AG20443 (cell line): ENCODE data around the gene SLC44A2.
A peak's percentile ranks its signal among the peaks of the same experiment; 100 is the strongest.

Source experiments
- DNase-seq: peaks from one replicate; pipeline ENCODE4 v3.0.0; 2012; ENCODE audit warnings: low spot score, mixed read lengths

The SLC44A2 gene

GRCh38 chr19:10625003-10625761, at the start of gene SLC44A2:
Gene SLC44A2, plus strand, starts transcription at chr19:10625553. Its CDS starts 81 bp downstream, at chr19:10625634.
- DNase-seq = peak; percentile 97

- no peak for DNase-seq
Measured at GRCh38 chr19:10577951-10578350, 47.4 kb upstream of the SLC44A2 start.

GRCh38 chr19:10580979-10581631, 44.2 kb upstream of the SLC44A2 start:
- peak; percentile 88 for DNase-seq

- DNase-seq = no peak
Measured at GRCh38 chr19:10582091-10582490, 43.3 kb upstream of the SLC44A2 start.

GRCh38 chr19:10583036-10583776, 42.1 kb upstream of the SLC44A2 start:
- DNase-seq = no peak

GRCh38 chr19:10586396-10586795, 39.0 kb upstream of the SLC44A2 start:
- DNase-seq = no peak

- no peak for DNase-seq
Measured at GRCh38 chr19:10587022-10587838, 38.1 kb upstream of the SLC44A2 start, which contains the start of gene AP1M2. Gene AP1M2, minus strand, starts transcription at chr19:10587312. Its CDS starts 81 bp downstream, at chr19:10587231.

GRCh38 chr19:10587839-10588150, 37.6 kb upstream of the SLC44A2 start:
- DNase-seq = no peak

- no peak for DNase-seq
Measured at GRCh38 chr19:10593148-10593547, 32.2 kb upstream of the SLC44A2 start.

GRCh38 chr19:10593820-10594637, 31.3 kb upstream of the SLC44A2 start:
- DNase-seq = peak; percentile 64

- no peak for DNase-seq
Measured at GRCh38 chr19:10600149-10600548, 25.2 kb upstream of the SLC44A2 start.

- DNase-seq = no peak
Measured at GRCh38 chr19:10601999-10602329, 23.4 kb upstream of the SLC44A2 start.

GRCh38 chr19:10602330-10603083, 22.8 kb upstream of the SLC44A2 start:
- peak; percentile 99 for DNase-seq

GRCh38 chr19:10603084-10603872, 22.1 kb upstream of the SLC44A2 start:
- DNase-seq = peak; percentile 41

GRCh38 chr19:10603873-10604459, 21.4 kb upstream of the SLC44A2 start:
- DNase-seq = no peak

GRCh38 chr19:10604460-10604980, 20.8 kb upstream of the SLC44A2 start:
- no peak for DNase-seq

GRCh38 chr19:10611907-10612306, 13.4 kb upstream of the SLC44A2 start:
- DNase-seq = peak; percentile 20

- peak; percentile 31 for DNase-seq
Measured at GRCh38 chr19:10612499-10613119, 12.7 kb upstream of the SLC44A2 start.
